IMR-90 (cell line): ENCODE measurements around the gene L3MBTL4. TPM values are rescaled to one million over a fixed set of nuclear protein-coding genes. Genes with fewer than 3 reads are reported as not detected.
"Not testable (repeated sequence)": the region's sequence is repeated elsewhere in the genome, so short reads cannot be mapped to it uniquely, and the experiment has no call there.

Source experiments
- ATAC-seq: fragments of 200-7000 bp; cut with Tn5 transposase; 2 replicates; pipeline ENCODE4 v1.9.1; 2020; ENCODE audit warnings: low read depth, mild to moderate bottlenecking, moderate library complexity
- BruUV-seq: library from RNA; stranded (reverse); fragments of 400-500 nt; replicated peaks from 2 replicates; lab custom pipeline; 2021; lab: Mats Ljungman, UMichigan
- CTCF ChIA-PET: fragments of 300-600 bp; formaldehyde crosslinking; extraction: SDS; loops from one replicate; lab custom pipeline; 2021; ENCODE audit warnings: antibody characterized with exemption; lab: Yijun Ruan, JAX
- POLR2A ChIA-PET: fragments of 300-600 bp; sonication (Branson Sonifier 250); formaldehyde crosslinking; loops from one replicate; lab custom pipeline; 2022; ENCODE audit warnings: antibody characterized with exemption; ENCODE audit not compliant: unreplicated experiment; lab: Charles Lee
- DNase-seq: peaks from one replicate; pipeline ENCODE4 v3.0.0; 2013
- H2AFZ ChIP-seq: replicated peaks from 2 replicates; pipeline ENCODE3; 2013; ENCODE audit warnings: low read length, mild to moderate bottlenecking; ENCODE audit not compliant: poor library complexity
- H2AK5ac ChIP-seq: 2 replicates; pipeline ENCODE4 v1.6.1; 2013; ENCODE audit warnings: low read depth, low read length, inconsistent platforms
- H2AK9ac ChIP-seq: replicated peaks from 2 replicates; pipeline ENCODE3; 2013; ENCODE audit warnings: mild to moderate bottlenecking, low read depth, low read length, moderate library complexity; ENCODE audit not compliant: poor library complexity
- H2BK120ac ChIP-seq: 2 replicates; pipeline ENCODE4 v1.6.1; 2013; ENCODE audit warnings: low read depth, low read length, inconsistent platforms
- H2BK15ac ChIP-seq: 3 replicates; pipeline ENCODE4 v1.6.1; 2013; ENCODE audit warnings: low read depth, low read length, inconsistent platforms
- H2BK20ac ChIP-seq: 2 replicates; pipeline ENCODE4 v1.6.1; 2013; ENCODE audit warnings: low read depth, mild to moderate bottlenecking, inconsistent platforms, low read length, moderate library complexity
- H2BK5ac ChIP-seq: 2 replicates; pipeline ENCODE4 v1.6.1; 2013; ENCODE audit warnings: mild to moderate bottlenecking, low read depth, low read length, inconsistent platforms; ENCODE audit not compliant: poor library complexity, severe bottlenecking
- H3K14ac ChIP-seq: replicated peaks from 2 replicates; pipeline ENCODE4 v1.6.1; 2013; ENCODE audit warnings: low read depth, low read length, inconsistent platforms
- H3K18ac ChIP-seq: 2 replicates; pipeline ENCODE4 v1.6.1; 2013; ENCODE audit warnings: low read depth, low read length, control low read depth
- H3K23ac ChIP-seq: 2 replicates; pipeline ENCODE4 v1.6.1; 2013; ENCODE audit warnings: low read depth, low read length, inconsistent platforms
- H3K27ac ChIP-seq: 2 replicates; pipeline ENCODE4 v1.5.1; 2013; ENCODE audit warnings: mild to moderate bottlenecking, control low read depth, low read length; ENCODE audit not compliant: insufficient read depth
- H3K27me3 ChIP-seq: 2 replicates; pipeline ENCODE4 v1.6.1; 2013; ENCODE audit warnings: low read length; ENCODE audit not compliant: control insufficient read depth, insufficient read depth
- H3K36me3 ChIP-seq: 2 replicates; pipeline ENCODE4 v1.6.1; 2013; ENCODE audit warnings: low read length, mixed read lengths; ENCODE audit not compliant: control insufficient read depth, insufficient read depth
- H3K4ac ChIP-seq: 2 replicates; pipeline ENCODE4 v1.6.1; 2013; ENCODE audit warnings: low read depth, low read length, inconsistent platforms
- H3K4me1 ChIP-seq: 2 replicates; pipeline ENCODE4 v1.6.1; 2013; ENCODE audit warnings: low read length, mixed read lengths; ENCODE audit not compliant: control insufficient read depth, insufficient read depth
- H3K4me2 ChIP-seq: 2 replicates; pipeline ENCODE4 v1.6.1; 2013; ENCODE audit warnings: low read depth, mild to moderate bottlenecking, control low read depth, low read length, moderate library complexity
- H3K4me3 ChIP-seq: 2 replicates; pipeline ENCODE4 v1.5.1; 2013; ENCODE audit warnings: low read depth, mild to moderate bottlenecking, control low read depth, low read length, moderate library complexity; ENCODE audit not compliant: insufficient read depth
- H3K56ac ChIP-seq: 2 replicates; pipeline ENCODE4 v1.6.1; 2013; ENCODE audit warnings: low read length, inconsistent platforms; ENCODE audit not compliant: insufficient read depth; ENCODE audit errors: extremely low read depth
- H3K79me1 ChIP-seq, 2 experiments: 2 replicates each; pipeline ENCODE4 v1.6.1; 2013; ENCODE audit warnings: low read length in 2 of 2, inconsistent platforms in 1 of 2, low read depth in 1 of 2
- H3K9ac ChIP-seq: 2 replicates; pipeline ENCODE4 v1.6.1; 2013; ENCODE audit warnings: low read depth, low read length, control low read depth
- H3K9me1 ChIP-seq: 2 replicates; pipeline ENCODE4 v1.6.1; 2013; ENCODE audit warnings: low read length, inconsistent platforms; ENCODE audit not compliant: insufficient read depth
- H3K9me3 ChIP-seq: 2 replicates; pipeline ENCODE4 v1.6.1; 2013; ENCODE audit warnings: low read length; ENCODE audit not compliant: control insufficient read depth, insufficient read depth
- H4K20me1 ChIP-seq: 2 replicates; pipeline ENCODE4 v1.6.1; 2013; ENCODE audit warnings: low read length, inconsistent platforms; ENCODE audit not compliant: insufficient read depth
- H4K5ac ChIP-seq: 2 replicates; pipeline ENCODE4 v1.6.1; 2013; ENCODE audit warnings: mild to moderate bottlenecking, low read depth, low read length, control low read depth
- H4K8ac ChIP-seq, 2 experiments: 2 replicates each; pipeline ENCODE4 v1.6.1; 2013; ENCODE audit warnings: low read depth in 2 of 2, low read length in 2 of 2, control low read depth in 1 of 2, inconsistent platforms in 1 of 2
- H4K91ac ChIP-seq: 2 replicates; pipeline ENCODE4 v1.6.1; 2013; ENCODE audit warnings: low read depth, low read length, inconsistent platforms; ENCODE audit not compliant: insufficient read depth
- WGBS, 2 experiments: methylation state at CpG; one replicate each; pipeline versions ENCODE4 v1.1.5 to v1.1.7; 2013; ENCODE audit warnings: missing lambda C conversion rate in 2 of 2; ENCODE audit not compliant: insufficient read length in 1 of 2; ENCODE audit errors: extremely low coverage in 2 of 2; 5-methylcytosine and 5-hydroxymethylcytosine counted together
- dilution Hi-C: fragments of 300-500 bp; cut with HindIII; formaldehyde crosslinking; loops from one replicate; pipeline ENCODE4 v1.14.3; 2018; ENCODE audit warnings: low sequenced_read_pairs; ENCODE audit not compliant: unreplicated experiment
- in situ Hi-C: fragments of 300-500 bp; cut with MboI; formaldehyde crosslinking; loops from 3 replicates; pipeline ENCODE4 v1.14.3; 2019; ENCODE audit warnings: low sequenced_read_pairs, inconsistent platforms, mixed read lengths
- intact Hi-C: fragments of 100-400 bp; cut with micrococcal nuclease; formaldehyde crosslinking; loops from 2 replicates; pipeline ENCODE4 v1.10.0; 2022
- polyA plus RNA-seq, 3 experiments: library from polyadenylated mRNA; depleted of rRNA; stranded (reverse); fragments of >200 nt; gene quantifications; 2 replicates each; pipeline ENCODE4 v1.2.3, GENCODE V29; 2012; ENCODE audit warnings: low replicate concordance in 1 of 3
- total RNA-seq: library from RNA; depleted of rRNA; stranded (reverse); fragments of >200 nt; gene quantifications from 2 replicates; pipeline ENCODE4 v1.2.3, GENCODE V29; 2012

The L3MBTL4 gene
- total and polyA plus RNA-seq, 2 of the 4 experiments (the other 2 are of a cell fraction): under 0.01 to 0.02 TPM

DNA sequence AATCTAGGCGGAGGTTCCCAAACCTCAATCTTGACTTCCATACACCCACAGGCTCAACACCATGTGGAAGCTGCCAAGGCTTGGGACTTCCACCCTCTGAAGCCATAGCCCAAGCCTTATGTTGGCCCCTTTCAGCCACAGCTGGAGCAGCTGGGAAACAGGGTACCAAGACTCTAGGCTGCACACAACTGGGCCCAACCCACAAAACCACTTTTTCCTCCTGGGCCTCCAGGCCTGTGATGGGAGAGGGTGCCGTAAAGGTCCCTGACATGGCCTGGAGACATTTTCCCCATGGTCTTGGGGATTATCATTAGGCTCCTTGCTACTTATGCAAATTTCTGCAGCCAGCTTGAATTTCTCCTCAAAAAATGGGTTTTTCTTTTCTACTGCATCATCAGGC lies 279.7 kb downstream of the L3MBTL4 start:
- H2AK5ac ChIP-seq, ATAC-seq, dilution Hi-C loops, H3K27ac ChIP-seq, intact Hi-C loops, BruUV-seq, H2AFZ ChIP-seq, H3K23ac ChIP-seq, H2AK9ac ChIP-seq, H3K4ac ChIP-seq, CTCF ChIA-PET, in situ Hi-C loops, H3K4me2 ChIP-seq, H4K20me1 ChIP-seq, H3K4me3 ChIP-seq, H2BK15ac ChIP-seq, H3K79me1 ChIP-seq, DNase-seq, H2BK120ac ChIP-seq, H4K5ac ChIP-seq, H3K9me1 ChIP-seq, H3K9ac ChIP-seq, POLR2A ChIA-PET, H3K27me3 ChIP-seq, H4K91ac ChIP-seq, H3K18ac ChIP-seq, H3K56ac ChIP-seq, H3K14ac ChIP-seq, H2BK20ac ChIP-seq, H4K8ac ChIP-seq, H3K36me3 ChIP-seq, H3K9me3 ChIP-seq, H3K4me1 ChIP-seq, H2BK5ac ChIP-seq: not testable (repeated sequence)
- WGBS, 2 experiments: 100% methylated on average over 1 of the region's 2 CpGs; no CpG with 5 or more reads in 1 of the 2 experiments
